GM18520 (cell line): ENCODE data around the gene DHX29.

Experiments used
- ATAC-seq: cut with Tn5 transposase; IDR thresholded peaks from one replicate; pipeline ENCODE4 v1.9.1; 2021; ENCODE audit not compliant: unreplicated experiment

The DHX29 gene

DNA sequence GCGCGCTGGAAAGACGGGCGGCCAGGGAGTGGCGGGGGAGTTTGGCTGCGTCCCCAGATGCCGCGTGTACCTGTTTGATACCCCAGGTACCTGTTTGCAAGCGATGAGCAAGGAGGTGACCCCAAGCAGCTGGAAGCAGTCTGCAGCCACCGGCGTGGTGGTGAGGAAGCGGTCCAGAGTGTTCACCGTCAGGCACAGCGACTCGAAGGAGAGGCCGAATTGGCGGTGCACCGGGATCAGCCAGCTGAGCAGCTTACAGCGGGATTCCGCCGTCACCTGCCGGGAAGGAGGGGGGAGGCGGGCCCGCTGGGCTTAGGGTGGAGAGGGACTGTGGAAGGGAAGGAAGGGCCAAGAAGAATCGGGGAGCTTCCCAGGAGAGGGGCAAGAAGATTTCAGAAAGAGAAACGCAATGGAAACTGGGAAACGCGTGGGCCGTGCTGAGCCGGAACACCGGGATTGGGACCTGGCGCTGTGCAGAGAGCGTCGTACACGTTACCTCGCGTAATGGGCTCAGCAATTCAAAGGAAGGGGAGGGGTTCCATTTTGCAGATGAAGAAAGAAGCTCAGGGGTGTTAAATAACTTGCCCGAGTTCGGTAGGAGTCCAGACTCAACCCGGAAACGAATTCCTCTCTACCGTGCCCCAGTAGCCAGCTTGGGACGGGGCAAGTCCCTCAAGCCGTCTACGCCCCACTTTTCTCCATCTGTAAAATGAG lies 75.1 kb downstream of the DHX29 start:
- ATAC-seq, result no peak

DNA sequence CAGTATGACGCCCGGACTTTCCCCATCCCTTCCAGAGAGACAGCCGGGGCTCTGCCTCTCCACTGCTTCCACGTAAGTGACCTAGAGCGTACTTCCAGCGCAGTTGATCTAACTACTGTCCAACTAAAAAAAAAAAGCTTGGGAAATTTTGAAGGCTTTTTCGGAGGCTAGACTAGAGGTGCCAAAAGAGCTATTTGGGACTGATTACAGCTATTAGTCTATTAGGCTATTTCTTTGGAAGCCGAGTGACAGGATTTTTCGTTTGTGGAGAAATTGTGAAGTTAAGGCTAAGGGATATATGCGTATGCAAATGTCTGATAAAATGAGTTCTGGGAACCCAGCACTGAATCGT lies 75.6 kb downstream of the DHX29 start:
- ATAC-seq, result no peak

DNA sequence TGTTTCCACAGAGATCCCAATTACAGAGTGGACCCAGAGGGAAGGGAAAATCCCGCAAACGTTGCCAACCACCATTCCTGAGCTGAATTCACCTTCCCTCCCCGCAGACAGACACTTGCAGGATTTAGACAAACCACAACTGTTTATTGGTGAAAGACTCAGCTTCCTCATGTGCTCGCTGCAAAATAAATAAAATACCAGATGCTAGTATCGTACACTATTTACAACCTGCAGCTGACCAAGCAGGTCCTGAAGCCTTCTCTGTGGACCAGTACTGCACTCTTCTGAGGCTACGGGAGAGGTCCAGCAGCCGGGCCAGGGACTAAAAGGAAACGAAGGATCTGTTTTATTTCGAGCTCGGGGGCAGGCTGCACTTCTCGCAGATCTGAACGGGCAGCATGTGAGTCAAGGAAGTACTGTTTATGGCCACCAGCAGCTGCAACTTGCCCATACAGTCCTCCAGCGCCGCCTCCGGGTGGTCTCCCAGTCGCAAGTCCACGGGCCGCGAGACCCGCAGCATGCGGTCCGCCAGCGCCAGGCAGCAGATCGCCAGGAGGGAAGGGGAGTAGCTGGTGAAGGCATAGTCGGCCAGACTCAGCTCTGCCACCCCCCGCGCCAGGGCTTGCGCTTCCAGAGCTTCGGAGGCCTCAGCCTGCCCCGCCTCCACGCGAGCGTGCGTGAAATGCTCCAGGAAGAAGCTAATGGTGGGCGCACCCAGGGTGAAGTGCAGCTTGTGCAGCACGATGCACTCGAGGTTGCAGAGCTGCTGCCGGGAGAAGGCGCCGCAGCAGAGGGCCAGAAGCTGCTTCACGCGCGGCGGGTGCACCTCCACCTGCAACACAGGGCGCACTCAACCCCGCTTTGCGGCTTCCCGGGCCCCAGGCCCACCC lies 76.2 kb downstream of the DHX29 start:
- no peak for ATAC-seq

DNA sequence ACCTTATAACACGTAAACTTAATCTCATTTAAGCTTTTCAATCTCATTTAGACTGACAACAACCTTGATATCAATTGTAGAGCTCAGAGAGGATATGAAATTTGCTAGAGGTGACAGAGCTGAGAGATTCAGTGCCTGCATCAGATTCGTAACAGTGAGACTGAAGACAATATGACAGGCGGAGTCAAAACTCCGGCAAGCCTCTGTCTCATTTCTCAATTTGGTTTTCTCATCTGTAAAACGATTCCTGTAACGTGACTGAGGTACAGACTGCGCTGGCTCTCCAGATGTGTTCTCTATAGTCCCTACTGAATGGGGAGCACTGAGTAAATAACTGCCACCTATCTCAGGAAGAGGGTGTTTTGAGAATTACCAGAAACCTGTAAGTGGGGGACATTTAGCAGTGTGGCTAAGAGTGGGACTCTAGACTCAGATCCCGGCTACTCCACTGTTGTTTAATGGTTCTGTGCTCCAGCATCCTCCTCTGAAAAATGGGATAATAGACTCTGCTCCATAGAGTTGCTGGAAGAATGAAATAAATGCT lies 77.3 kb downstream of the DHX29 start:
- ATAC-seq, result no peak

DNA sequence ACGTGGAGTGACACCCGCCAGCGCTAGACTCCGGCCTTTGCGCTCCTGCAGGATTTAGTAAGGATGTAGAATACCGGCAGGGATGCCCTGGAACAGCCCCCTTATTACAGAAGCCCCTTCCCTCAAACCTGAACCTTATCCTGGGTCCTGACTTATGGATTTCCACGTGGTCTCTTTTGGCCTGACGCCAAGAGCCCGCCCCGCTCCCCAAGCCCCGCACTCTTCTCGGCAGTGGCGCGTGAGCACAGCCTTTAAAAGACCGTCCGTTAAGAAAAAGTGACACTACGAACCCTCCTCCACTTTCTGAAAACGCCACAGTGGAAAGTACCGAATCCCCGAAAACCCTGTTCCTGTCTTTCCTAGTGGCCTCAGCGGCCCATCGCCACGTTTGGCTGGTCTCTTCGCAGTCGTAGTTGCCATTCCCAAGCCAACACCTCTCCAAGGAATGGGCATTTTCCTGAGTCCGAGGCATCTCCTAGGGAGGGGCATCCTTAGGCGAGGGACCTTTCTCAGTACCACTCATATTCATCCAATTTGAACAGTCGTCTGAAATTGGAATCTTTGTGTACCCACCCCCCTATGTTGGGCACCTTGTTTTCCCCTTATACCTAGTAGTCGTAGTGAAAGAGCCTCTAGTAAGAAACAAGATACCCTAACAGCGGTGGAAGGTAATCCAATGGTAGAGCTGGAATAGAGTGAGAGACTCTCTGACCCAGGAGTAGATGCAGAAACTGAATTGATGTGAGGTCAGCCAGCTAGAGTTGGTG lies 79.6 kb downstream of the DHX29 start:
- no peak for ATAC-seq

DNA sequence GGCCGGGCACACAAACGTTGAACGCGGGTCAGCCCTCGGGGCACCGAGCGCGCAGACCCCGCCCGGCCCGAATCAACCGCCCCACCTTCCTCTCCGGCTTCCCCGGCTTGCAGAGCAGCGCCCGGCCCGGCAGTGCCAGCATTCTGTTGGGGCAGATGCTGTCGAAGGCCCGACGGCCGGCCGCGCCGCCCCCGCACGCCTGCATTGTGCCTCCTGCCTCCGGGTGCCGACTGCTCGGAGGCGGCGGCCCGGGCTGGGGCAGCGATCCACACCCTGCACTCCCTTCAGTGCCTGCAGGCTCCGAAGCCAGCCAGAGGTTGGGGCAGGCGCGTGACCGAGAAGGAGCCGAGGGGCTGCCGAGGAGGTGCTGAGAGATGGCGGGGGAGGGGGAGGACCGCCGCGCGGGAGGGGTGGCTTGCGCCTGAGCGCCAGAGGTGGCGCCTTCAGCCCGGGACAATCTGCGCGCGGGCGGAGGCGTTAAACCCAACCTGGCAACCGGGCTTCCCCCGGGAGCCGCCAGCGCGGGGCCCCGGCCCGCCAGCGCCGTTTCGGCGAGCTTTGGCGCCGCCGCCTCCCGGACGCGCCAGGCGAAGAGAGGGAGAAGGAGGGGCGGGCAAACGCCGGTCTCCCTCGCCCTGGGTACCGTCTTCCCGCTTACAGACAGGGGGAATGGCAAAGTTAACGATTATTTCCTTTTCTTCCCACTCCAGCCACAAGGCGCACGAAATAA lies 80.4 kb downstream of the DHX29 start, which contains the start of gene MCIDAS:
TSS of gene MCIDAS (minus strand) at position 382 of the 730 bp plus-strand sequence. CDS start at position 205, 177 bp downstream.
- no peak for ATAC-seq

DNA sequence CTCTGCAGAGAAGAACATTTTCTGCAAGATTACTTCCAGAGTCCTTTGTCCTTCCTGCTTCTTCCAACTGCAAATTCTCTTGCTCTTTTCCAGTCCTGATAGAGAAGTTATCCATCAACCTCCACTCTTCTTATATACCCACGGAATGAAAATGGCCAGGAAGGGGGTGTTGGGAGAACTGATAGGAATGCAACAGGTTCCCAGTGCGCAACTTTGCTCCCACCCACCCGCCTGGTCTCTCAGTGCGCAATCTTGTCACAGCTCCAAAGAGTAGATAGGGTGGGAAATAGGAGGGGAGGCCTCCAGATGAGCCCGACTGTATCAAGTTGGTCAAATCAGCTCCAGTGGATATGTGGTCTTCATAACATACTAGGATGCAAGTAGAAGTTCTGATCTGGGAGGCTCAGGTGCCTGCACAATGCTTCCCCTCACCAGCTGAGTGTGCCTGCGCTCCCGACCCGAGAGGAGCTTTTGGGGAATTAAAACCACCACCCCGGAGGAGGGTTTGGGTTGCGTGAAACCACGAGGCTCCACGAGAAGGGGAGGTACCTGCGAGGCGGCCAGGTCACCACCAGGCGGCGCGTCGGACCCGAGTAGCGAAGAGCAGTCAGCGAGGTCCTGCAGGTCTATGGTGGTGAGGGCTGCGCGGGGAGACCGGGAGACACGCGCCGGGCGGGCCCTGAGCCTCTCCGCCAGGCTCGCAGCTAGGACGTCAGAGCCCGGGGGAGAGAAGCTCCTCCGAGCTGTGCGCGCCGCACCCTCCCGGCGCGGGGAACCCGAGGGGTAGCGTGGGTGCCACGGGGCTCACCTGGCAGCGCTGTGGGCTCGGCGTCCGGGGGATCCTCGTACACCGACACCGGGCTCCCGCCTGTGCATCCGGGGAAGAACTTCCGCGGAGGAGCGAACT lies 81.2 kb downstream of the DHX29 start:
- ATAC-seq, result no peak

DNA sequence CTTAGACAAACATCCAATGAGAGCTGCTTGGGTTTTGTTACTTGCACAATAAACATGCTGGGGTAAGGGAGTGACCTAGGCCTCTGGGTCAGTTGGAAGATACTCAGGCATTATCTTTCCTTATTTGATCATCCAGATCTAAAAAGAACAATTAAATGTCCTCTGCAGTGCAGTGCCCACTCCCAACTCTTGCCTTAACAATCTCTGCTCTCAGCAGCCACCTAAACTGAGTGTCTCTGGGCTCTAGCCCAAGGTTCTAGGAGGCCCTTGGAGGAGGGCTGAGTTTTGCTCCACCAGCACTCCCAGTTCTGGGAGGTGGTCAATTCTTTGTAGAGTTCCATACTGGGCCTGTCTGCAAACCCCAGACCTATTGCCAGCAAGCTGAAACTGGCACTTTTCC lies 82.1 kb downstream of the DHX29 start:
- ATAC-seq, result no peak

DNA sequence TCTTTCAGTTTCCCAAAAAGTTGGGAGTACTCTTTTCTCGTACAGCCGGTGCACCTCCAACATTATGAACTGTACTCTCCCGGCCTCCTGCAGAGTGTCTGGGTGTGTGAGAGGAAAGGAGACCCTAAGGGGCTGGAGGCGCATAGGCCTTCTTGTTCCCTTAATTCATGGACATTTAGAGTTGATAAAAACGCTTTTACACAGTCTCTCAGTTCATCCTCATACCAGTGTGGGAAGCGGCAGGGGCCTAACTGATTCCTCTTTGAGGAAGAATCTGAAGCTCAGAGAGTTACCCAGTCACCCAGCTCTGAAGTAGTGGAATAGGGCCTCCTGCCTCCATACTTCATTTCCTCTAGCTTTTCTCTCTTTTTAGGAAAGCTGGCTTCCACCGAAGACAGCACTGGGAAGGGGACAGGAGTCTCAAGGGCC lies 83.7 kb downstream of the DHX29 start:
- ATAC-seq, result no peak

DNA sequence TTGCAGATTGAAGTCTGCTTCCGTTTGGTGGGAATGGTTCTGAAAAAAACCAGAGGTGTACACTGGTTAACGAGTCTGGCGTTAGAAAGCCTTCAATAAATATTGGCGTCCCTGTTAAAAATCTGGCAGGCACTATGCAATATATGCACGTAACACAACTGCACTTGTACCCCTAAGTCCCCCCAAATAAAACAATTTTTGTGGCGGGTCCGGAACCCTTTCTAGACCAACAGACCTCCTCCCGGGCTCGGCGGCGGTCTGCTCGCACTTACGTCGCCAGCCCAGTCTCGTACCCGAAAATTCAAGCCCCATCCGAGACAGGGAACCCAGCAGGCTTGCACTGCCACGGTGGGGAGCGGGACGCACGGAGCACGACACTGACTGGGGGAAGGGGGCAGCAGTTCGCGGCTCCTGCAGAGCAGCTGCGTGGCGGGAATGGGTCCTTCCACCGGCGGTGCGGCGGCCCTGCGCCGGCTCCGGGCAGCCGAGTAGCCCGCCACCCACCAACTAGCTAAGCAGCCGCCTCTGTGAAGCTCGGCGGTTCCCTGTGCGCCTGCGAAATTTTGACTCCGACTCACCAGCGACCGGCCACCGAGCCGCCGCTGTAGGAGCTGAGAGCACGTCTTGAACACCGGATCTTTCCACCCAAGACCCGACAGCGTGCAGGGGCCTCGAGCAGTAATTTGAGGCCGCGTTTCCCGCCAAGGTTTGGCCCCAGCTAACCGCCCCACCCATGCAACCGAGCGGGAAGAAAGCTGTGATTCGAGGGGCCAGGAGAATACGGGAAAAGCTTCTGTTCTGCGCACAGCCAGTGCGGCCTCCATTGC lies 84.3 kb downstream of the DHX29 start:
- no peak for ATAC-seq

DNA sequence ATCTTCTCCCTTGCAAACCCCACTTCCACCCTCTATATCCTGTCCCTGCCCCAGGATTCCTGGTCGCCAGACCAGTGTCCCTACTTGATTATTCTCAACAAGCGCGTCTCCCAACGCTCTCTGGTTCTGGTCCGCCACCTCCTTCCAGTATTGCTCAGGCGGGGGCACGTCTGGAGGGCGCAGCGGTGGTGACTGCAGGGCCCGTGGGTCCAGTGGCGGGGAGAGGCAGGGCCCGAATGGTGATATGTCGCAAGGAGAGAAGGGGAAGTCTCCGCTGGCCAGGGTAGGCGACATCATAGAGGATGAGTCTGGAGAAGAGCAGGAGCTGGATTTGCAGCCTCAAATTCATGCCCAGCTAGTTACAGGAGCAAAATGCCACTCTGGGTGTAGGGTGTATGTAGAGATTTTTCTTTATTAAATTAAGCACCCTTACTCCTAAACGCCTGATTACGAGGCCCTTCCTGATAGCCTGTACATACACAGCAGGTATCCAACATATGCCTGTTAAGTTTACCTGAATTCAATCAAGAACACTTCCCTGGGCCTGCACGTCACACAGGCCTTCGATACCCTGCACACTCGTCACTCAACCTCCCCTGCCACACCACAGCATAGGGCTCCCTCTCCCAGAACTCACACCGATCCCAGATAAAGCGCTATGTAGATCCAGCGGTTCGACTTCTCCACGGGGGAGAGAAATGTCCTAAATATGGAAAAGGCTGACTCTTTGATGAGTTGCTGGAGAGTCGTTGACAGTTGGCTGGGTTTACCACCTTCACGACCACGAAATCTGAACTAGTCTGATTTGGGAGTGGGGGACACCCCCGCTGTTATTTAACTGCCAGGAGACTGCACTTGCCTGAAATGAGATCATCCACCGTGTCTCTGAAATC lies 85.2 kb downstream of the DHX29 start:
- ATAC-seq, result no peak

DNA sequence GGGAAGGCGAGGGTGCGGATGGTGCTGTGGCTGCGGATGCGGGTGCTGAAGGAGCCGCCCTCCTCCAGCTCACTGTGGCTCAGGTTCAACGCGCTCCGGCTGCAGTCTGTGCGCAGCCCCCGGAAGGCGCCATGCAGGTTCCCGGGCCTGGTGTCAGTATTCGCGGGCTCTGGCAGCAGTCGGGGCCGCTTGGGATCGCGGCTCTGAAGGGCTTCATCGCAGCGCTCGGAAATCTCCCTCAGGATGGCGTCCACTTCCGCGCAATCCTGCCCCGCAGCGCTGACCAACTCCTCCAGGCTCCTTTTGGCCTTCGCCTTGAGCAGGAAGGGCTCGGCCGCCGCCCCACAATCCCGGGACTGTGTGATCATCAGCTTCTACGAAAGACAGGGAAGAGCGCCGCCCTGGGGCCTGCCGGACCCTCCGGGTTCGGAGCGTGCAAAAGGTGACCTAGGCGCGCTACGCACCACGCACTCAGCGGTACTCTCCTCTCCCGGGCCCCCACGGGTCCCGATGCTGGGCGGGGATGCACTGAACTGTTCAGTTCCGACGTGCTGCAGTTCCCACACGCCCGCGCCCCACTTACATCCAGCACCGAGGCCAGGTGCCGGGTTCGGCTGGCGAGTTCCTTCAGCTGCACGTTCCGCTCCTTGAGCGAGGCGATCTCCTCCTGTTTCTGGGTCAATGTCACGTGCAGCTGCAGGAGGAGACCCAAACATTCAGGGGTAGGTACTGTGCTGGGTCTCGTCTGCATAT lies 86.9 kb downstream of the DHX29 start:
- no peak for ATAC-seq

DNA sequence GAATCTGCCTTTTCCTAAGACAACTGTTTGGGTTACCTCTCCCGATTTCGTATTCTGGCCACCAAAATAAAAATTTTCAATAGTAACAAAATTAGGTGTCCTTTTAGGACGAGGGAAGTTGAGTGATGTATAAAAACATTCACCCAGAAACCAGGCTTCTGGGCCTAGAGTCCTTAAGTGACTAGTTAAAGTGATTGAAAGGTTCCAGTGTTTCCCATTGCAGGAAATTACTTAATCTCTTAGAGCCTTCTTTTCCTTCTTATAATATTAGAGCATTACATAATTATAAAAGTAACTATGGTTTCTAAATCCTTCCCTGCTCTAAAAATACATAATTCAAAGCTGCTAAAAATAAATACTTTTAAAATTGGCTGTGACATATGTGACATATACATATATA lies 87.7 kb downstream of the DHX29 start:
- ATAC-seq, result no peak

DNA sequence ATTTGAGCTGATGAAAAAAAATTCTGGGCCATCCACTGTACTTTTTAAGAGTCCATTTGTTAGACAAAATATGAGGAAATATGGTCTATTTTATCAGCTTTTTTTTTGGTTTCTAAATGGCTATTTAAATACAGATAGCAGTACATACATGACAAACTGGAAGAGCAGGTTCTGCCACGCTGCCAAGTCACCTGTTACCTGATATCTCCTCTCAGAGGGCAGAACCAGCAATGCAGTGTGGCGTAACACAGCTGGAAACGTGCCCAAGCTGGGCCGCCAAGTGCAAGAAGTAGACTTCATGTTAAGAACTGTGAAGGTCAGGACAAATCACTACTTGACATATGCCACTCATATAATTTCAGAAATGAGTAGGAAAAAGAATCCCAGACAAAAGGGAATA lies 88.5 kb downstream of the DHX29 start:
- ATAC-seq, result no peak

DNA sequence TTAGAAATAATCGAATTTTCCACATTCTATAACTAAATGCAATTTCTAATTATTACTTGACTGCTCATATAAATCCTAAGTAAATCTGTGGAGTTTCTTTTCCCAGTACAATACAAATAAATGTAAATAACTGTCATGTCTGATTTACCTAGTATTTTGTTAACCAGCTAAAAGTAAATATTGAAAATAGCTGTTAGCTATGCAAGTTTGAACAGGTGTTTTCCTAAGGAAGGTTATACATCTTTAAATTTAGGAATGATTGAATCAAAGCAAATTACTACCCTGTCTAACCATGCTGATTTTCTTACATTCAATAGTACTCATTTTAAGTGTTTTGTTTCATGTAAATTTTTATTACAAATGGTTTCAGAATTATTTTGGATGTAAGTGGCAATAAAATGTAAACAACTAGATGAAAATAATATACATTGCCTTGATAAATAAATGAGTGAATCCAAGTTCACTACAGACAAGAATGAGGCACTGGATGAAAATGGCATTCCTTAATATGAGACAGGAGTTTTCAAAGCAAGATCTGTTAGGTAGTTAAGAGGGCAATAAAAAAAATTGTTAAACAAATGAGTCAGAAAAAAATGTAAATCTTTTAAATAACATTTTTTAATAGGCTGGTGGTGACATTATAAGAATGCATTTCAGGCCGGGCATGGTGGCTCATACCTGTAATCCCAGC lies 96.2 kb downstream of the DHX29 start:
- no peak for ATAC-seq
